Fibroblast of lung (primary cell): ENCODE data around the gene CCDC187. TPM values are rescaled to one million over a fixed set of nuclear protein-coding genes. Genes with fewer than 3 reads are reported as not detected.

Source experiments
- DNase-seq, 2 donors: peaks; one replicate each; pipeline versions ENCODE4 v3.0.0 to v3.0.0-alpha.2; 2010; ENCODE audit warnings: low read depth in 2 of 2
- H2AFZ ChIP-seq: 2 replicates; pipeline ENCODE4 v1.5.1; 2012; ENCODE audit warnings: low read length, control low read depth, inconsistent platforms
- H3K27ac ChIP-seq: 2 replicates; pipeline ENCODE4 v1.5.1; 2011; ENCODE audit warnings: low read length, control low read depth; ENCODE audit not compliant: insufficient read depth
- H3K27me3 ChIP-seq: 2 replicates; pipeline ENCODE4 v1.5.1; 2011; ENCODE audit warnings: mild to moderate bottlenecking, low read length; ENCODE audit not compliant: control insufficient read depth, insufficient read depth
- H3K36me3 ChIP-seq: 2 replicates; pipeline ENCODE4 v1.5.1; 2011; ENCODE audit warnings: low read length; ENCODE audit not compliant: control insufficient read depth, insufficient read depth
- H3K4me1 ChIP-seq: 2 replicates; pipeline ENCODE4 v1.5.1; 2011; ENCODE audit warnings: low read length; ENCODE audit not compliant: control insufficient read depth, insufficient read depth; ENCODE audit errors: extremely low read depth
- H3K4me2 ChIP-seq: 2 replicates; pipeline ENCODE4 v1.5.1; 2011; ENCODE audit warnings: low read length, control low read depth; ENCODE audit not compliant: insufficient read depth; ENCODE audit errors: extremely low read depth
- H3K4me3 ChIP-seq, 4 experiments: fragments of 200-600 bp in 1 of 4; sonication (generic) in 1 of 4; replicated peaks in 1 of 4; 2 replicates each; pipeline ENCODE4 v1.5.1; 2011 to 2016; ENCODE audit warnings: low read length in 4 of 4, low read depth in 3 of 4, mild to moderate bottlenecking in 3 of 4, control low read depth in 2 of 4, inconsistent platforms in 1 of 4, mixed read lengths in 1 of 4; ENCODE audit not compliant: insufficient read depth in 1 of 4; ENCODE audit errors: control extremely low read depth in 1 of 4
- H3K79me2 ChIP-seq: 2 replicates; pipeline ENCODE4 v1.5.1; 2012; ENCODE audit warnings: mild to moderate bottlenecking, low read length, inconsistent platforms; ENCODE audit not compliant: control insufficient read depth, insufficient read depth
- H3K9ac ChIP-seq: 2 replicates; pipeline ENCODE4 v1.5.1; 2011; ENCODE audit warnings: mild to moderate bottlenecking, low read length, control low read depth; ENCODE audit not compliant: insufficient read depth
- H3K9me3 ChIP-seq: 2 replicates; pipeline ENCODE4 v1.5.1; 2012; ENCODE audit warnings: low read depth, low read length; ENCODE audit not compliant: control insufficient read depth, insufficient read depth
- H4K20me1 ChIP-seq: 2 replicates; pipeline ENCODE4 v1.5.1; 2011; ENCODE audit warnings: low read length; ENCODE audit not compliant: control insufficient read depth, insufficient read depth; ENCODE audit errors: extremely low read depth
- EZH2 ChIP-seq: IDR thresholded peaks from 2 replicates; pipeline ENCODE4 v1.5.1; 2012; ENCODE audit warnings: low read length, control low read depth, mild to moderate bottlenecking; ENCODE audit errors: missing control alignments
- polyA plus RNA-seq, 2 donors: library from polyadenylated mRNA; depleted of rRNA in 1 of 2; stranded (reverse) in 1 of 2; unstranded in 1 of 2; fragments of >200 nt; gene quantifications; 2 replicates each; pipeline ENCODE4 v1.2.1, GENCODE V29; 2011 to 2012; ENCODE audit warnings: missing spikeins in 1 of 2
- total RNA-seq: library from RNA; depleted of rRNA; stranded (reverse); fragments of >200 nt; gene quantifications from 2 replicates; pipeline ENCODE4 v1.2.1, GENCODE V29; 2014
- TF ChIP-seq, protein P1 (sequence below), 2 donors: IDR thresholded peaks in 1 of 2; conservative IDR thresholded peaks in 1 of 2; 1 replicate in 1 of 2; 2 replicates in 1 of 2; pipeline ENCODE4 v1.5.1; 2011 to 2012; ENCODE audit warnings: low read length in 2 of 2, control low read depth in 1 of 2, inconsistent platforms in 1 of 2, low read depth in 1 of 2, mild to moderate bottlenecking in 1 of 2

The CCDC187 gene
- total and polyA plus RNA-seq, 2 donors (not counting 1 experiment from before 2014, with no cell fraction given): not detected

DNA sequence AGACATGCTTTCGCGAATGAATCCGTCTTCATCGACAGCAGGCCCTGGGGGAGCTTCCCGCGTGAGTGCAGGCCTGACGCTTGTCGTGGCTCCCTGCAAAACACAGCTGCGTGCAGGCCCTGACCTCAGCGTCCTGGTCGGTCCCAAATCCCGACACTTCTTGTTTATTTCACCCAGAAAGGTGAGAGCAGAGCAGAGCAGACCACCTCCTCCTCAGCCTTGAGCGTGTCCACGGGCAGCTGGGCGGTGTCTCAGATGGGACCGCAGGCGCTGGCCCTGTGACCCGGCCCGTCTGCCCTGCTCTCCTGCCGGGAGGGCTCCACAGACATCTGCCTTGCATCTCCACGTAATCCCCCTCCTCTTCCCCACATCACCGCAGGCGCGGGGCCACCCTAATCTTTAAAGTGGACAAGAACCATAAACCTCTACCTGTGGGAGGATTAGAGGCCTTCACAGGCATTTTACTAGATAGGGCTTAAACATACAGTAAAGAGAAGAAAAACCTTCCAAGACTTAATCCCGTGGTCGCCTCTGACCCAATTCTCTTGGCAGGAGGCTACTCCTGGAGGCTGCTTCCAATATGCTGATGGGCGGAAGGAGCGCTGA lies 91.4 kb downstream of the CCDC187 start:
- no peak for TF ChIP-seq EZH2
- TF ChIP-seq, protein P1, sequence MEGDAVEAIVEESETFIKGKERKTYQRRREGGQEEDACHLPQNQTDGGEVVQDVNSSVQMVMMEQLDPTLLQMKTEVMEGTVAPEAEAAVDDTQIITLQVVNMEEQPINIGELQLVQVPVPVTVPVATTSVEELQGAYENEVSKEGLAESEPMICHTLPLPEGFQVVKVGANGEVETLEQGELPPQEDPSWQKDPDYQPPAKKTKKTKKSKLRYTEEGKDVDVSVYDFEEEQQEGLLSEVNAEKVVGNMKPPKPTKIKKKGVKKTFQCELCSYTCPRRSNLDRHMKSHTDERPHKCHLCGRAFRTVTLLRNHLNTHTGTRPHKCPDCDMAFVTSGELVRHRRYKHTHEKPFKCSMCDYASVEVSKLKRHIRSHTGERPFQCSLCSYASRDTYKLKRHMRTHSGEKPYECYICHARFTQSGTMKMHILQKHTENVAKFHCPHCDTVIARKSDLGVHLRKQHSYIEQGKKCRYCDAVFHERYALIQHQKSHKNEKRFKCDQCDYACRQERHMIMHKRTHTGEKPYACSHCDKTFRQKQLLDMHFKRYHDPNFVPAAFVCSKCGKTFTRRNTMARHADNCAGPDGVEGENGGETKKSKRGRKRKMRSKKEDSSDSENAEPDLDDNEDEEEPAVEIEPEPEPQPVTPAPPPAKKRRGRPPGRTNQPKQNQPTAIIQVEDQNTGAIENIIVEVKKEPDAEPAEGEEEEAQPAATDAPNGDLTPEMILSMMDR (conservative IDR thresholded peaks at IDR 0.05 in 1 of 2, IDR thresholded peaks at IDR 0.05 in 1 of 2; ENCODE audit: low read depth in 1 of 2, low read length in 2 of 2): no peak
- Histone ChIP-seq H3K27me3 (no peaks in the 10 kb centered on the region), H3K27ac (no peak overlapping the region), H3K79me2 (no peaks in the 10 kb centered on the region), H3K4me1 (no peaks in the 10 kb centered on the region), H2AFZ (no peak overlapping the region), H3K4me2 (no peak overlapping the region), H3K9me3 (no peaks in the 10 kb centered on the region), H3K36me3 (peaks cover 4% of the 10 kb centered on the region), H3K9ac (no peak overlapping the region), H3K4me3 (no peak overlapping the region), H4K20me1 (no peaks in the 10 kb centered on the region)
- DNase-seq: no peak

- no peak overlapping the region for H3K4me3 ChIP-seq
- DNase-seq: no peak
- no peak overlapping the region for H2AFZ ChIP-seq
- no peak overlapping the region for H3K4me2 ChIP-seq
- H3K9ac ChIP-seq: no peak overlapping the region
- no peaks in the 10 kb centered on the region for H3K4me1 ChIP-seq
- H3K27me3 ChIP-seq: no peaks in the 10 kb centered on the region
- no peaks in the 10 kb centered on the region for H3K79me2 ChIP-seq
- H4K20me1 ChIP-seq: no peaks in the 10 kb centered on the region
- TF ChIP-seq, protein P1 (conservative IDR thresholded peaks at IDR 0.05 in 1 of 2, IDR thresholded peaks at IDR 0.05 in 1 of 2; ENCODE audit: low read depth in 1 of 2, low read length in 2 of 2): no peak
- TF ChIP-seq EZH2: no peak
- no peaks in the 10 kb centered on the region for H3K9me3 ChIP-seq
- H3K36me3 ChIP-seq: peaks cover 4% of the 10 kb centered on the region
- H3K27ac ChIP-seq: no peak overlapping the region
Observed at GRCh38 chr9:136211441-136212344, 92.2 kb downstream of the CCDC187 start.

- no peak overlapping the region for H3K27ac ChIP-seq
- H4K20me1 ChIP-seq: no peaks in the 10 kb centered on the region
- H3K36me3 ChIP-seq: peaks cover 3% of the 10 kb centered on the region
- TF ChIP-seq EZH2: no peak
- TF ChIP-seq, protein P1 (conservative IDR thresholded peaks at IDR 0.05 in 1 of 2, IDR thresholded peaks at IDR 0.05 in 1 of 2; ENCODE audit: low read depth in 1 of 2, low read length in 2 of 2): no peak
- H3K4me2 ChIP-seq: no peak overlapping the region
- no peaks in the 10 kb centered on the region for H3K4me1 ChIP-seq
- H3K9ac ChIP-seq: no peak overlapping the region
- H3K4me3 ChIP-seq: no peak overlapping the region
- DNase-seq: no peak
- no peaks in the 10 kb centered on the region for H3K9me3 ChIP-seq
- H2AFZ ChIP-seq: no peak overlapping the region
- no peaks in the 10 kb centered on the region for H3K79me2 ChIP-seq
- no peaks in the 10 kb centered on the region for H3K27me3 ChIP-seq
Observed at GRCh38 chr9:136211006-136211405, 92.9 kb downstream of the CCDC187 start.
